HEK293 (cell line): ENCODE results near the gene NEAT1.

Experiments
- BCL11B ChIP-seq: fragments of 450-650 bp; formaldehyde crosslinking; IDR thresholded peaks from 2 replicates; pipeline ENCODE4 v1.5.1; 2016; ENCODE audit warnings: low read depth, missing biosample characterization, missing genetic modification characterization
- CTCF ChIP-seq: fragments of 450-650 bp; formaldehyde crosslinking; IDR thresholded peaks from 2 replicates; pipeline ENCODE4 v1.5.1; 2016; ENCODE audit warnings: missing biosample characterization, missing genetic modification characterization
- FEZF1 ChIP-seq: fragments of 450-650 bp; formaldehyde crosslinking; IDR thresholded peaks from 2 replicates; pipeline ENCODE4 v1.5.1; 2016; ENCODE audit warnings: missing biosample characterization, missing genetic modification characterization
- HOXA7 ChIP-seq: sonication (generic); formaldehyde crosslinking; IDR thresholded peaks from 2 replicates; pipeline ENCODE4 v1.8.1; 2022; ENCODE audit warnings: missing genetic modification reagents, borderline replicate concordance
- KLF1 ChIP-seq: fragments of 450-650 bp; formaldehyde crosslinking; IDR thresholded peaks from 2 replicates; pipeline ENCODE4 v1.5.1; 2016; ENCODE audit warnings: missing biosample characterization, missing genetic modification characterization
- KLF10 ChIP-seq: fragments of 450-650 bp; IDR thresholded peaks from 2 replicates; pipeline ENCODE4 v1.5.1; 2018; ENCODE audit warnings: missing biosample characterization, mild to moderate bottlenecking, missing genetic modification characterization
- KLF16 ChIP-seq: fragments of 450-650 bp; formaldehyde crosslinking; IDR thresholded peaks from 2 replicates; pipeline ENCODE4 v1.5.1; 2017; ENCODE audit warnings: missing biosample characterization, missing genetic modification characterization
- REST ChIP-seq: fragments of 450-650 bp; formaldehyde crosslinking; IDR thresholded peaks from 2 replicates; pipeline ENCODE4 v1.5.1; 2016; ENCODE audit warnings: missing biosample characterization, missing genetic modification characterization
- SALL2 ChIP-seq: fragments of 450-650 bp; formaldehyde crosslinking; IDR thresholded peaks from 2 replicates; pipeline ENCODE4 v1.5.0; 2017; ENCODE audit warnings: missing biosample characterization, mild to moderate bottlenecking, missing genetic modification characterization, borderline replicate concordance
- SETDB1 ChIP-seq: IDR thresholded peaks from one replicate; pipeline ENCODE4 v1.6.1; 2017; ENCODE audit warnings: mild to moderate bottlenecking, low read length, moderate library complexity, mixed read lengths; ENCODE audit not compliant: insufficient read length
- ZBTB20 ChIP-seq: fragments of 450-650 bp; formaldehyde crosslinking; IDR thresholded peaks from 2 replicates; pipeline ENCODE4 v1.5.1; 2016; ENCODE audit warnings: missing biosample characterization, missing genetic modification characterization
- ZBTB21 ChIP-seq: fragments of 450-650 bp; formaldehyde crosslinking; IDR thresholded peaks from 2 replicates; pipeline ENCODE4 v1.5.1; 2017; ENCODE audit warnings: missing biosample characterization, missing genetic modification characterization
- ZBTB44 ChIP-seq: fragments of 450-650 bp; IDR thresholded peaks from 2 replicates; pipeline ENCODE4 v1.5.1; 2018; ENCODE audit warnings: missing biosample characterization, mild to moderate bottlenecking, missing genetic modification characterization
- ZFP37 ChIP-seq: fragments of 450-650 bp; formaldehyde crosslinking; IDR thresholded peaks from 2 replicates; pipeline ENCODE4 v1.5.1; 2016; ENCODE audit warnings: missing biosample characterization, missing genetic modification characterization
- ZIC2 ChIP-seq: fragments of 450-650 bp; formaldehyde crosslinking; IDR thresholded peaks from 2 replicates; pipeline ENCODE4 v1.5.1; 2016; ENCODE audit warnings: missing biosample characterization, missing genetic modification characterization
- ZNF16 ChIP-seq: fragments of 450-650 bp; formaldehyde crosslinking; IDR thresholded peaks from 2 replicates; pipeline ENCODE4 v1.5.1; 2016; ENCODE audit warnings: low read depth, missing biosample characterization, missing genetic modification characterization
- ZNF19 ChIP-seq: fragments of 450-650 bp; formaldehyde crosslinking; IDR thresholded peaks from 2 replicates; pipeline ENCODE4; 2016; ENCODE audit warnings: missing biosample characterization, missing genetic modification characterization, low read depth
- ZNF37A ChIP-seq: fragments of 450-650 bp; IDR thresholded peaks from 2 replicates; pipeline ENCODE4 v1.5.1; 2018; ENCODE audit warnings: missing biosample characterization, missing genetic modification characterization
- ZNF530 ChIP-seq: fragments of 450-650 bp; formaldehyde crosslinking; IDR thresholded peaks from 2 replicates; pipeline ENCODE4 v1.5.1; 2016; ENCODE audit warnings: low read depth, missing biosample characterization, missing genetic modification characterization
- ZNF548 ChIP-seq: fragments of 450-650 bp; formaldehyde crosslinking; IDR thresholded peaks from 2 replicates; pipeline ENCODE4 v1.5.1; 2016; ENCODE audit warnings: missing biosample characterization, missing genetic modification characterization
- ZNF549 ChIP-seq: fragments of 450-650 bp; IDR thresholded peaks from 2 replicates; pipeline ENCODE4 v1.5.1; 2018; ENCODE audit warnings: missing biosample characterization, missing genetic modification characterization, mild to moderate bottlenecking, inconsistent platforms, moderate library complexity
- ZNF596 ChIP-seq: fragments of 450-650 bp; IDR thresholded peaks from 2 replicates; pipeline ENCODE4 v1.5.0; 2018; ENCODE audit warnings: missing biosample characterization, mild to moderate bottlenecking, missing genetic modification characterization, moderate library complexity
- ZNF626 ChIP-seq: fragments of 450-650 bp; sonication (Bioruptor Pico); formaldehyde crosslinking; IDR thresholded peaks from 2 replicates; pipeline ENCODE4 v1.5.1; 2018; ENCODE audit warnings: missing biosample characterization, missing genetic modification characterization, inconsistent platforms
- ZNF670 ChIP-seq: fragments of 450-650 bp; formaldehyde crosslinking; IDR thresholded peaks from 2 replicates; pipeline ENCODE4 v1.5.1; 2016; ENCODE audit warnings: missing biosample characterization, missing genetic modification characterization, low read depth
- ZNF707 ChIP-seq: fragments of 450-650 bp; formaldehyde crosslinking; IDR thresholded peaks from 2 replicates; pipeline ENCODE4 v1.5.1; 2016; ENCODE audit warnings: missing biosample characterization, missing genetic modification characterization
- ZNF785 ChIP-seq: fragments of 450-650 bp; formaldehyde crosslinking; IDR thresholded peaks from 2 replicates; pipeline ENCODE4 v1.5.1; 2016; ENCODE audit warnings: missing biosample characterization, missing genetic modification characterization
- ZNF792 ChIP-seq: fragments of 450-650 bp; formaldehyde crosslinking; IDR thresholded peaks from 2 replicates; pipeline ENCODE4 v1.5.1; 2016; ENCODE audit warnings: missing biosample characterization, missing genetic modification characterization
- ZXDB ChIP-seq: fragments of 450-650 bp; formaldehyde crosslinking; IDR thresholded peaks from 2 replicates; pipeline ENCODE4 v1.5.1; 2016; ENCODE audit warnings: missing biosample characterization, missing genetic modification characterization
- TF ChIP-seq, protein P1 (sequence below): fragments of 450-650 bp; formaldehyde crosslinking; IDR thresholded peaks from 2 replicates; pipeline ENCODE4 v1.5.1; 2016; ENCODE audit warnings: missing biosample characterization, missing genetic modification characterization
- TF ChIP-seq, protein P2 (sequence below): fragments of 450-650 bp; formaldehyde crosslinking; IDR thresholded peaks from 2 replicates; pipeline ENCODE4 v1.5.1; 2016; ENCODE audit warnings: missing biosample characterization, missing genetic modification characterization, borderline replicate concordance
- TF ChIP-seq, protein P3 (sequence below): fragments of 450-650 bp; IDR thresholded peaks from 2 replicates; pipeline ENCODE4 v1.5.1; 2018; ENCODE audit warnings: missing biosample characterization, missing genetic modification characterization

NEAT1 gene

DNA sequence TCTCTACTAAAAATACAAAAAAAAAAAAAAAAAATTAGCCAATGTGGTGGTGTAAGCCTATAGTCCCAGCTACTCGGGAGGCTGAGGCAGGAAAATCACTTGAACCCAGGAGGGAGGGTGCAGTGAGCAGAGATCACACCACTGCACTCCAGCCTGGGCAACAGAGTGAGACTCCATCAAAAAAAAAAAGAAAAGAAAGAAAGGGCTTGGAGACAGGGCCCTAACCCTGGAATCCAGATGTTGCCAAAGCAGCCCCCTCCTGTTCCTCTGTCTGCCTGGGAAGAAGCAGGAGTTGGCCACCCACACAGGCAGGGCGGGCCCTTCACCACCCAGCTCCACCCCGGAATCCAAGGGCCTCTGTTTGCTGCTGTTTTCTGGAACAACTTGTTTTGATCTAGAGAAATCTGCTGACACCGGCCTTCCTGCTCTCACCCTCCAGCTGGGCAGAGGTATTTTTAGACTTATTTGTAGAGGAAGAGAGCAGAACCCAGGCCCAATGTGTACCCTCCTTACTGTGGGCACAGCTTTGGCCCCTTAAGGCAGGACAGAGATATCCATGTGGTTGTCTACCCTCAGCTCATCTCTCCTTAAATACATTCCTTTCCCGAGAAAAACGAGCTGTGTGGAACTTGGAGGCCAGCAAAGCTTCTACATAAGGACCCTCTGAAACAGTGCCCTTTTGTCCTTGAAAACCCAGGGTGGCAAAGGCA is 2.7 kb upstream of the NEAT1 start (continued):
- TF ChIP-seq CTCF (tag by site-specific recombination) (no peak), ZNF549 (tag by site-specific recombination) (no peak), KLF1 (tag by site-specific recombination) (peak; percentile 67; the same call in 1 of the 2 replicates), BCL11B (tag by site-specific recombination) (no peak), SETDB1 (no peak), ZNF792 (tag by site-specific recombination) (no peak), ZNF596 (tag by site-specific recombination) (no peak), ZNF707 (tag by site-specific recombination) (no peak), KLF10 (no peak), ZBTB21 (no peak), ZFP37 (no peak), ZNF626 (tag by site-specific recombination) (no peak), ZXDB (tag by site-specific recombination) (no peak), SALL2 (tag by site-specific recombination) (no peak), ZNF16 (tag by site-specific recombination) (no peak), ZNF37A (tag by site-specific recombination) (no peak), REST (tag by site-specific recombination) (no peak), ZNF670 (tag by site-specific recombination) (no peak), ZNF530 (no peak), ZNF785 (tag by site-specific recombination) (no peak), HOXA7 (CRISPR knock-in tag) (no peak), ZIC2 (tag by site-specific recombination) (peak; percentile 47), ZNF548 (tag by site-specific recombination) (no peak), FEZF1 (tag by site-specific recombination) (no peak), ZBTB20 (tag by site-specific recombination) (peak; percentile 86), KLF16 (no peak), ZNF19 (no peak), ZBTB44 (tag by site-specific recombination) (no peak)
- TF ChIP-seq, protein P1, sequence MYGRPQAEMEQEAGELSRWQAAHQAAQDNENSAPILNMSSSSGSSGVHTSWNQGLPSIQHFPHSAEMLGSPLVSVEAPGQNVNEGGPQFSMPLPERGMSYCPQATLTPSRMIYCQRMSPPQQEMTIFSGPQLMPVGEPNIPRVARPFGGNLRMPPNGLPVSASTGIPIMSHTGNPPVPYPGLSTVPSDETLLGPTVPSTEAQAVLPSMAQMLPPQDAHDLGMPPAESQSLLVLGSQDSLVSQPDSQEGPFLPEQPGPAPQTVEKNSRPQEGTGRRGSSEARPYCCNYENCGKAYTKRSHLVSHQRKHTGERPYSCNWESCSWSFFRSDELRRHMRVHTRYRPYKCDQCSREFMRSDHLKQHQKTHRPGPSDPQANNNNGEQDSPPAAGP: 0 out of 2 replicates have a peak, but pooled peaks have one; percentile 26
- TF ChIP-seq, protein P2, sequence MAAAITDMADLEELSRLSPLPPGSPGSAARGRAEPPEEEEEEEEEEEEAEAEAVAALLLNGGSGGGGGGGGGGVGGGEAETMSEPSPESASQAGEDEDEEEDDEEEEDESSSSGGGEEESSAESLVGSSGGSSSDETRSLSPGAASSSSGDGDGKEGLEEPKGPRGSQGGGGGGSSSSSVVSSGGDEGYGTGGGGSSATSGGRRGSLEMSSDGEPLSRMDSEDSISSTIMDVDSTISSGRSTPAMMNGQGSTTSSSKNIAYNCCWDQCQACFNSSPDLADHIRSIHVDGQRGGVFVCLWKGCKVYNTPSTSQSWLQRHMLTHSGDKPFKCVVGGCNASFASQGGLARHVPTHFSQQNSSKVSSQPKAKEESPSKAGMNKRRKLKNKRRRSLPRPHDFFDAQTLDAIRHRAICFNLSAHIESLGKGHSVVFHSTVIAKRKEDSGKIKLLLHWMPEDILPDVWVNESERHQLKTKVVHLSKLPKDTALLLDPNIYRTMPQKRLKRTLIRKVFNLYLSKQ (tag by site-specific recombination): no peak
- TF ChIP-seq, protein P3, sequence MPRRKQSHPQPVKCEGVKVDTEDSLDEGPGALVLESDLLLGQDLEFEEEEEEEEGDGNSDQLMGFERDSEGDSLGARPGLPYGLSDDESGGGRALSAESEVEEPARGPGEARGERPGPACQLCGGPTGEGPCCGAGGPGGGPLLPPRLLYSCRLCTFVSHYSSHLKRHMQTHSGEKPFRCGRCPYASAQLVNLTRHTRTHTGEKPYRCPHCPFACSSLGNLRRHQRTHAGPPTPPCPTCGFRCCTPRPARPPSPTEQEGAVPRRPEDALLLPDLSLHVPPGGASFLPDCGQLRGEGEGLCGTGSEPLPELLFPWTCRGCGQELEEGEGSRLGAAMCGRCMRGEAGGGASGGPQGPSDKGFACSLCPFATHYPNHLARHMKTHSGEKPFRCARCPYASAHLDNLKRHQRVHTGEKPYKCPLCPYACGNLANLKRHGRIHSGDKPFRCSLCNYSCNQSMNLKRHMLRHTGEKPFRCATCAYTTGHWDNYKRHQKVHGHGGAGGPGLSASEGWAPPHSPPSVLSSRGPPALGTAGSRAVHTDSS (tag by site-specific recombination): no peak
